GM10248 (cell line): Measurements from ENCODE around the gene DNAJC1.

Experiments
- CTCF ChIA-PET: fragments of 300-600 bp; sonication (Branson Sonifier 250); formaldehyde crosslinking; extraction: SDS; loops from one replicate; lab custom pipeline; 2021; ENCODE audit warnings: antibody characterized with exemption; lab: Yijun Ruan, JAX
- POLR2A ChIA-PET: fragments of 350-650 bp; sonication (Branson Sonifier 250); formaldehyde crosslinking; extraction: SDS; loops from one replicate; lab custom pipeline; 2020; ENCODE audit warnings: antibody characterized with exemption; lab: Yijun Ruan, JAX
- DNase-seq: peaks from one replicate; pipeline ENCODE4 v3.0.0; 2012; ENCODE audit errors: extremely low spot score
- CTCF ChIP-seq: IDR thresholded peaks from 2 replicates; pipeline ENCODE4 v1.5.1; 2012; ENCODE audit warnings: mild to moderate bottlenecking, low read depth; ENCODE audit errors: extremely low read depth, missing control alignments, control extremely low read depth

Gene DNAJC1

GRCh38 chr10:21980691-21981090, 22.8 kb downstream of the DNAJC1 start:
- TF ChIP-seq CTCF, result no peak
- ChIA-PET CTCF (no interaction called here), POLR2A (interaction anchor here (0.6 kb wide), 1 partner anchor 500 kb away, joined by 3 read pairs; no protein-coding TSS in a partner anchor)
- DNase-seq, result no peak

GRCh38 chr10:21978191-21978862, 25.2 kb downstream of the DNAJC1 start:
- CTCF ChIA-PET, result interaction anchor here (0.9 to 1.3 kb wide), 2 partner anchors 13 to 482 kb away, joined by 3 read pairs; no protein-coding TSS in a partner anchor
- POLR2A ChIA-PET, result no interaction called here
- DNase-seq, result no peak
- no peak for TF ChIP-seq CTCF

- no peak for DNase-seq
- CTCF ChIA-PET, result interaction anchor here (1.0 to 1.4 kb wide), 2 partner anchors 15 to 17 kb away, joined by 3 to 6 read pairs; no protein-coding TSS in a partner anchor
- POLR2A ChIA-PET, result no interaction called here
- no peak for TF ChIP-seq CTCF
Observed at GRCh38 chr10:21976739-21977138, 26.8 kb downstream of the DNAJC1 start.

GRCh38 chr10:21976280-21976679, 27.2 kb downstream of the DNAJC1 start:
- DNase-seq, result no peak
- POLR2A ChIA-PET, result no interaction called here
- TF ChIP-seq CTCF, result no peak
- CTCF ChIA-PET, result no interaction called here

- no peak for DNase-seq
- POLR2A ChIA-PET, result no interaction called here
Observed at GRCh38 chr10:21975378-21975990, 28.0 kb downstream of the DNAJC1 start.

GRCh38 chr10:21972584-21972983, 30.9 kb downstream of the DNAJC1 start:
- peak; percentile 6 for DNase-seq
- ChIA-PET POLR2A (no interaction called here), CTCF (interaction anchor here (1.8 kb wide), 1 partner anchor 18 kb away, joined by 3 read pairs; no protein-coding TSS in a partner anchor)
- TF ChIP-seq CTCF, result no peak

More at GRCh38 chr10:21975378-21975990, 28.0 kb downstream of the DNAJC1 start:
- CTCF ChIA-PET, result no interaction called here
- no peak for TF ChIP-seq CTCF
